NB4 (cell line): ENCODE measurements around the gene PHYHIPL.

Source experiments
- POLR2A ChIP-seq: IDR thresholded peaks from 2 replicates; pipeline ENCODE4 v1.6.1; 2011; ENCODE audit warnings: mild to moderate bottlenecking; ENCODE audit not compliant: insufficient read length; ENCODE audit errors: extremely low read depth
- TF ChIP-seq, protein P1 (sequence below): IDR thresholded peaks from one replicate; pipeline ENCODE4 v1.5.1; 2012; ENCODE audit warnings: low read depth, low read length

GRCh38 chr10:59276919-59277318, 100.5 kb downstream of the PHYHIPL start:
- TF ChIP-seq POLR2A, result no peak
- TF ChIP-seq, protein P1, sequence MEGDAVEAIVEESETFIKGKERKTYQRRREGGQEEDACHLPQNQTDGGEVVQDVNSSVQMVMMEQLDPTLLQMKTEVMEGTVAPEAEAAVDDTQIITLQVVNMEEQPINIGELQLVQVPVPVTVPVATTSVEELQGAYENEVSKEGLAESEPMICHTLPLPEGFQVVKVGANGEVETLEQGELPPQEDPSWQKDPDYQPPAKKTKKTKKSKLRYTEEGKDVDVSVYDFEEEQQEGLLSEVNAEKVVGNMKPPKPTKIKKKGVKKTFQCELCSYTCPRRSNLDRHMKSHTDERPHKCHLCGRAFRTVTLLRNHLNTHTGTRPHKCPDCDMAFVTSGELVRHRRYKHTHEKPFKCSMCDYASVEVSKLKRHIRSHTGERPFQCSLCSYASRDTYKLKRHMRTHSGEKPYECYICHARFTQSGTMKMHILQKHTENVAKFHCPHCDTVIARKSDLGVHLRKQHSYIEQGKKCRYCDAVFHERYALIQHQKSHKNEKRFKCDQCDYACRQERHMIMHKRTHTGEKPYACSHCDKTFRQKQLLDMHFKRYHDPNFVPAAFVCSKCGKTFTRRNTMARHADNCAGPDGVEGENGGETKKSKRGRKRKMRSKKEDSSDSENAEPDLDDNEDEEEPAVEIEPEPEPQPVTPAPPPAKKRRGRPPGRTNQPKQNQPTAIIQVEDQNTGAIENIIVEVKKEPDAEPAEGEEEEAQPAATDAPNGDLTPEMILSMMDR, result no peak
